Left lobe of liver (tissue), 2 donors: ENCODE results near the gene SMAD7. TPM values are rescaled to one million over a fixed set of nuclear protein-coding genes. Genes with fewer than 3 reads are reported as not detected.

Source experiments
- ATAC-seq: fragments of 200-7000 bp; cut with Tn5 transposase; one replicate; pipeline ENCODE4 v1.9.1; 2020; ENCODE audit warnings: mild to moderate bottlenecking, moderate library complexity
- DNase-seq: peaks from one replicate; pipeline ENCODE4 v3.0.0-alpha.2; 2020; ENCODE audit warnings: low spot score
- total RNA-seq: library from RNA; stranded (reverse); gene quantifications from one replicate; pipeline ENCODE4 v1.2.1, GENCODE V29; 2021
- donor health status: DM: no; HTN: no; CAD: no; lungs with moderate emphysema.
- donor health status: DM: no; HTN: yes; CAD: no.

SMAD7 gene
- total RNA-seq, 1 donor from 2014 or later, result 12.4 TPM

GRCh38 chr18:48987821-48988220 is 37.1 kb upstream of the SMAD7 start:
- ATAC-seq (no peak), DNase-seq (no peak)

GRCh38 chr18:48986851-48987761 is 36.3 kb upstream of the SMAD7 start:
- DNase-seq, result no peak

GRCh38 chr18:48985161-48985560 is 34.4 kb upstream of the SMAD7 start:
- no peak for DNase-seq
- no peak for ATAC-seq

More at GRCh38 chr18:48986851-48987761, 36.3 kb upstream of the SMAD7 start:
- no peak for ATAC-seq

GRCh38 chr18:48983793-48984437 is 33.1 kb upstream of the SMAD7 start:
- DNase-seq, result no peak
- no peak for ATAC-seq

GRCh38 chr18:48982266-48982665 is 31.5 kb upstream of the SMAD7 start:
- no peak for ATAC-seq
- no peak for DNase-seq

- ATAC-seq (no peak), DNase-seq (no peak)
These were observed 29.5 kb upstream of the SMAD7 start for GRCh38 chr18:48979944-48980890.

GRCh38 chr18:48977914-48978313 is 27.1 kb upstream of the SMAD7 start:
- DNase-seq (no peak), ATAC-seq (no peak)

- ATAC-seq (peak; percentile 91), DNase-seq (peak; percentile 78)
These were observed 25.3 kb upstream of the SMAD7 start for GRCh38 chr18:48975817-48976649.

GRCh38 chr18:48975120-48975816 is 24.5 kb upstream of the SMAD7 start:
- DNase-seq (no peak), ATAC-seq (peak; percentile 39)

GRCh38 chr18:48974304-48975119 is 23.7 kb upstream of the SMAD7 start:
- ATAC-seq (no peak), DNase-seq (no peak)

- ATAC-seq (no peak), DNase-seq (no peak)
These were observed 23.0 kb upstream of the SMAD7 start for GRCh38 chr18:48973731-48974130.

- ATAC-seq (no peak), DNase-seq (no peak)
These were observed 17.8 kb upstream of the SMAD7 start for GRCh38 chr18:48968412-48969215.

- ATAC-seq (no peak), DNase-seq (no peak)
These were observed 16.8 kb upstream of the SMAD7 start for GRCh38 chr18:48967545-48967944.

GRCh38 chr18:48966523-48966922 is 15.8 kb upstream of the SMAD7 start:
- ATAC-seq, result no peak
- no peak for DNase-seq

GRCh38 chr18:48963586-48964470 is 13.1 kb upstream of the SMAD7 start:
- no peak for ATAC-seq
- no peak for DNase-seq

- DNase-seq, result no peak
- no peak for ATAC-seq
These were observed 12.3 kb upstream of the SMAD7 start for GRCh38 chr18:48962994-48963561.
